H9 (cell line): ENCODE data around the gene PRELID2. TPM values are rescaled to one million over a fixed set of nuclear protein-coding genes. Genes with fewer than 3 reads are reported as not detected.

ENCODE experiments used
- DNase-seq: peaks from one replicate; pipeline ENCODE4 v3.0.0-alpha.2; 2017
- H2AFZ ChIP-seq: one replicate; pipeline ENCODE4 v1.6.1; 2013; ENCODE audit warnings: mild to moderate bottlenecking, low read length, control low read depth, moderate library complexity
- H2AK5ac ChIP-seq: 2 replicates; pipeline ENCODE4 v1.6.1; 2013; ENCODE audit warnings: low read length, control low read depth, mixed read lengths; ENCODE audit not compliant: insufficient read length
- H2BK120ac ChIP-seq: one replicate; pipeline ENCODE4 v1.6.1; 2013; ENCODE audit warnings: low read depth, mild to moderate bottlenecking, low read length, control low read depth, inconsistent platforms; ENCODE audit not compliant: poor library complexity, severe bottlenecking
- H2BK12ac ChIP-seq: 2 replicates; pipeline ENCODE4 v1.6.1; 2013; ENCODE audit warnings: low read length, control low read depth, mixed read lengths, low read depth; ENCODE audit not compliant: insufficient read length
- H2BK15ac ChIP-seq: 2 replicates; pipeline ENCODE4 v1.6.1; 2013; ENCODE audit warnings: low read depth, low read length, control low read depth
- H2BK20ac ChIP-seq: one replicate; pipeline ENCODE4 v1.6.1; 2013; ENCODE audit warnings: low read depth, mild to moderate bottlenecking, low read length, control low read depth, inconsistent platforms; ENCODE audit not compliant: poor library complexity, severe bottlenecking
- H2BK5ac ChIP-seq: 2 replicates; pipeline ENCODE4 v1.6.1; 2013; ENCODE audit warnings: low read length, control low read depth, mixed read lengths; ENCODE audit not compliant: insufficient read length
- H3K14ac ChIP-seq: 2 replicates; pipeline ENCODE4 v1.6.1; 2013; ENCODE audit warnings: low read length, control low read depth; ENCODE audit not compliant: insufficient read depth
- H3K18ac ChIP-seq: 2 replicates; pipeline ENCODE4 v1.6.1; 2013; ENCODE audit warnings: low read depth, mild to moderate bottlenecking, mixed read lengths, low read length, control low read depth; ENCODE audit not compliant: insufficient read length
- H3K23ac ChIP-seq: 2 replicates; pipeline ENCODE4 v1.6.1; 2013; ENCODE audit warnings: low read length, control low read depth, mixed read lengths, low read depth; ENCODE audit not compliant: insufficient read length
- H3K23me2 ChIP-seq: 2 replicates; pipeline ENCODE4 v1.6.1; 2013; ENCODE audit warnings: low read depth, mild to moderate bottlenecking, mixed read lengths, low read length, control low read depth; ENCODE audit not compliant: insufficient read length, poor library complexity, severe bottlenecking
- H3K27ac ChIP-seq: 2 replicates; pipeline ENCODE4 v1.5.1; 2013; ENCODE audit warnings: low read length, control low read depth, mixed read lengths, low read depth; ENCODE audit not compliant: insufficient read length
- H3K27me3 ChIP-seq: 2 replicates; pipeline ENCODE4 v1.6.1; 2013; ENCODE audit warnings: low read length, control low read depth, inconsistent platforms; ENCODE audit not compliant: insufficient read depth
- H3K4ac ChIP-seq: 2 replicates; pipeline ENCODE4 v1.6.1; 2013; ENCODE audit warnings: low read depth, mild to moderate bottlenecking, control low read depth, inconsistent platforms, low read length, moderate library complexity
- H3K4me1 ChIP-seq: 2 replicates; pipeline ENCODE4 v1.6.1; 2013; ENCODE audit warnings: low read length, control low read depth, inconsistent platforms; ENCODE audit not compliant: insufficient read depth
- H3K4me2 ChIP-seq: 2 replicates; pipeline ENCODE4 v1.6.1; 2013; ENCODE audit warnings: low read length, control low read depth, mixed read lengths; ENCODE audit not compliant: insufficient read length, insufficient read depth
- H3K56ac ChIP-seq: 2 replicates; pipeline ENCODE4 v1.6.1; 2013; ENCODE audit warnings: low read depth, mild to moderate bottlenecking, mixed read lengths, low read length, control low read depth; ENCODE audit not compliant: insufficient read length
- H3K79me1 ChIP-seq: 2 replicates; pipeline ENCODE4 v1.6.1; 2013; ENCODE audit warnings: low read depth, mild to moderate bottlenecking, moderate library complexity, low read length, control low read depth, inconsistent platforms; ENCODE audit not compliant: insufficient read depth, poor library complexity, severe bottlenecking
- H3K79me2 ChIP-seq: 2 replicates; pipeline ENCODE4 v1.6.1; 2013; ENCODE audit warnings: low read length, control low read depth, inconsistent platforms; ENCODE audit not compliant: insufficient read depth
- H3K9ac ChIP-seq: 2 replicates; pipeline ENCODE4 v1.6.1; 2013; ENCODE audit warnings: low read length, control low read depth, mixed read lengths; ENCODE audit not compliant: insufficient read length; ENCODE audit errors: extremely low read depth
- H3K9me3 ChIP-seq: one replicate; pipeline ENCODE4 v1.6.1; 2013; ENCODE audit warnings: low read depth, low read length, inconsistent platforms; ENCODE audit not compliant: control insufficient read depth
- H3T11ph ChIP-seq: one replicate; pipeline ENCODE4 v1.6.1; 2013; ENCODE audit warnings: mild to moderate bottlenecking, low read length, control low read depth, inconsistent platforms
- H4K20me1 ChIP-seq: one replicate; pipeline ENCODE4 v1.6.1; 2013; ENCODE audit not compliant: control insufficient read depth, insufficient read length, insufficient read depth
- H4K5ac ChIP-seq: 2 replicates; pipeline ENCODE4 v1.6.1; 2013; ENCODE audit warnings: low read depth, mild to moderate bottlenecking, mixed read lengths, low read length, control low read depth; ENCODE audit not compliant: insufficient read length
- H4K8ac ChIP-seq: replicated peaks from 2 replicates; pipeline ENCODE4 v1.6.1; 2013; ENCODE audit warnings: low read length, control low read depth, mixed read lengths, low read depth; ENCODE audit not compliant: insufficient read length
- H4K91ac ChIP-seq: 2 replicates; pipeline ENCODE4 v1.6.1; 2013; ENCODE audit warnings: low read depth, mild to moderate bottlenecking, moderate library complexity, mixed read lengths, low read length, control low read depth; ENCODE audit not compliant: insufficient read length
- H3K27ac Mint-ChIP-seq, 3 experiments: 2 replicates in 2 of 3; 3 replicates in 1 of 3; pipeline ENCODE4 v1.8.0; 2020 to 2021; ENCODE audit warnings: mixed read lengths in 3 of 3, mild to moderate bottlenecking in 1 of 3, moderate library complexity in 1 of 3
- H3K27me3 Mint-ChIP-seq: 2 replicates; pipeline ENCODE4 v1.8.0; 2021; ENCODE audit warnings: low read depth, mild to moderate bottlenecking, moderate library complexity, mixed read lengths
- H3K36me3 Mint-ChIP-seq, 3 experiments: 2 replicates in 2 of 3; 3 replicates in 1 of 3; pipeline ENCODE4 v1.8.0; 2020 to 2021; ENCODE audit warnings: low read depth in 3 of 3, mixed read lengths in 3 of 3; ENCODE audit not compliant: insufficient read depth in 1 of 3
- H3K4me1 Mint-ChIP-seq, 2 experiments: 2 replicates each; pipeline ENCODE4 v1.8.0; 2020; ENCODE audit warnings: mixed read lengths in 2 of 2
- H3K4me3 Mint-ChIP-seq, 2 experiments: 2 replicates in 1 of 2; 3 replicates in 1 of 2; pipeline ENCODE4 v1.8.0; 2020 to 2021; ENCODE audit warnings: mild to moderate bottlenecking in 2 of 2, mixed read lengths in 2 of 2, moderate library complexity in 1 of 2
- H3K9me3 Mint-ChIP-seq, 2 experiments: 2 replicates in 1 of 2; 3 replicates in 1 of 2; pipeline ENCODE4 v1.8.0; 2020; ENCODE audit warnings: mild to moderate bottlenecking in 2 of 2, mixed read lengths in 2 of 2, moderate library complexity in 1 of 2
- WGBS: extraction: QIAGEN DNeasy Blood & Tissue Kit; methylation state at CpG from one replicate; pipeline ENCODE4 v1.1.7; 2013; ENCODE audit warnings: missing lambda C conversion rate, low lambda C conversion rate, mixed read lengths; ENCODE audit not compliant: insufficient read length; ENCODE audit errors: extremely low coverage; 5-methylcytosine and 5-hydroxymethylcytosine counted together
- total RNA-seq: library from RNA; stranded (reverse); gene quantifications from 2 replicates; pipeline ENCODE4 v1.2.1, GENCODE V29; 2021
- TF ChIP-seq, protein P1 (sequence below): fragments of 200-600 bp; sonication (generic); conservative IDR thresholded peaks from 3 replicates; pipeline ENCODE4 v1.8.0; 2021; ENCODE audit warnings: antibody characterized with exemption, mild to moderate bottlenecking

PRELID2 gene
- total RNA-seq, 1 experiment from 2014 or later: 13.2 TPM

GRCh38 chr5:145846081-145846480 lies 10.9 kb upstream of the PRELID2 start:
- H3K4me1 Mint-ChIP-seq: no peaks in the 10 kb centered on the region
- H2BK120ac ChIP-seq: no peak overlapping the region
- H4K5ac ChIP-seq: no peak overlapping the region
- H4K91ac ChIP-seq: no peak overlapping the region
- no peak overlapping the region for H3T11ph ChIP-seq
- H3K4me1 ChIP-seq: no peaks in the 10 kb centered on the region
- H2BK12ac ChIP-seq: no peak overlapping the region
- H3K36me3 Mint-ChIP-seq: no peaks in the 10 kb centered on the region
- no peak overlapping the region for H3K18ac ChIP-seq
- no peak overlapping the region for H2BK15ac ChIP-seq
- H3K27ac ChIP-seq: no peak overlapping the region
- no peak overlapping the region for H3K9ac ChIP-seq
- H2AK5ac ChIP-seq: no peak overlapping the region
- H4K20me1 ChIP-seq: no peaks in the 10 kb centered on the region
- no peak for DNase-seq
- no peak overlapping the region for H3K56ac ChIP-seq
- no peak overlapping the region for H3K14ac ChIP-seq
- H3K9me3 Mint-ChIP-seq: no peaks in the 10 kb centered on the region
- no peaks in the 10 kb centered on the region for H3K27me3 ChIP-seq
- peaks cover 2% of the 10 kb centered on the region; the same call in 1 of the 2 replicates for H3K27me3 Mint-ChIP-seq
- no peak overlapping the region for H2AFZ ChIP-seq
- H3K4ac ChIP-seq: no peak overlapping the region
- no peaks in the 10 kb centered on the region for H3K9me3 ChIP-seq
- WGBS: no CpG with 5 or more reads among the region's 3 CpGs
- H3K4me3 Mint-ChIP-seq: no peak overlapping the region
- no peak overlapping the region for H3K23ac ChIP-seq
- no peak overlapping the region for H4K8ac ChIP-seq
- H2BK20ac ChIP-seq: no peak overlapping the region
- H3K79me2 ChIP-seq: no peaks in the 10 kb centered on the region
- H3K27ac Mint-ChIP-seq: no peak overlapping the region
- H3K23me2 ChIP-seq: no peaks in the 10 kb centered on the region
- TF ChIP-seq, protein P1, sequence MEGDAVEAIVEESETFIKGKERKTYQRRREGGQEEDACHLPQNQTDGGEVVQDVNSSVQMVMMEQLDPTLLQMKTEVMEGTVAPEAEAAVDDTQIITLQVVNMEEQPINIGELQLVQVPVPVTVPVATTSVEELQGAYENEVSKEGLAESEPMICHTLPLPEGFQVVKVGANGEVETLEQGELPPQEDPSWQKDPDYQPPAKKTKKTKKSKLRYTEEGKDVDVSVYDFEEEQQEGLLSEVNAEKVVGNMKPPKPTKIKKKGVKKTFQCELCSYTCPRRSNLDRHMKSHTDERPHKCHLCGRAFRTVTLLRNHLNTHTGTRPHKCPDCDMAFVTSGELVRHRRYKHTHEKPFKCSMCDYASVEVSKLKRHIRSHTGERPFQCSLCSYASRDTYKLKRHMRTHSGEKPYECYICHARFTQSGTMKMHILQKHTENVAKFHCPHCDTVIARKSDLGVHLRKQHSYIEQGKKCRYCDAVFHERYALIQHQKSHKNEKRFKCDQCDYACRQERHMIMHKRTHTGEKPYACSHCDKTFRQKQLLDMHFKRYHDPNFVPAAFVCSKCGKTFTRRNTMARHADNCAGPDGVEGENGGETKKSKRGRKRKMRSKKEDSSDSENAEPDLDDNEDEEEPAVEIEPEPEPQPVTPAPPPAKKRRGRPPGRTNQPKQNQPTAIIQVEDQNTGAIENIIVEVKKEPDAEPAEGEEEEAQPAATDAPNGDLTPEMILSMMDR: no peak
- H2BK5ac ChIP-seq: no peak overlapping the region
- H3K4me2 ChIP-seq: no peak overlapping the region
- no peaks in the 10 kb centered on the region for H3K79me1 ChIP-seq
